HG03060 (cell line): ENCODE results near the gene PDLIM5.
"Not testable (repeated sequence)": the region's sequence is repeated elsewhere in the genome, so short reads cannot be mapped to it uniquely, and the experiment has no call there.

Source experiments
- ATAC-seq: cut with Tn5 transposase; IDR thresholded peaks from one replicate; pipeline ENCODE4 v1.9.1; 2021; ENCODE audit warnings: low read depth, moderate number of reproducible peaks; ENCODE audit not compliant: unreplicated experiment

The PDLIM5 gene

GRCh38 chr4:94488670-94489069 is 36.9 kb downstream of the PDLIM5 start:
- no peak for ATAC-seq

- no peak for ATAC-seq
These were observed 37.4 kb downstream of the PDLIM5 start for GRCh38 chr4:94489098-94489497.

GRCh38 chr4:94490437-94490836 is 38.7 kb downstream of the PDLIM5 start:
- ATAC-seq = no peak

- no peak for ATAC-seq
These were observed 39.6 kb downstream of the PDLIM5 start for GRCh38 chr4:94491322-94491721.

- no peak for ATAC-seq
These were observed 43.7 kb downstream of the PDLIM5 start for GRCh38 chr4:94495408-94495807.

GRCh38 chr4:94497690-94498089 is 45.9 kb downstream of the PDLIM5 start:
- ATAC-seq = no peak

- no peak for ATAC-seq
These were observed 46.8 kb downstream of the PDLIM5 start for GRCh38 chr4:94498502-94498901.

GRCh38 chr4:94500685-94501084 is 48.9 kb downstream of the PDLIM5 start:
- ATAC-seq = no peak

- ATAC-seq = no peak
These were observed 52.8 kb downstream of the PDLIM5 start for GRCh38 chr4:94504545-94504944.

- no peak for ATAC-seq
These were observed 55.1 kb downstream of the PDLIM5 start for GRCh38 chr4:94506822-94507221.

GRCh38 chr4:94507281-94507680 is 55.5 kb downstream of the PDLIM5 start:
- peak; percentile 20 for ATAC-seq

- ATAC-seq = peak; percentile 61
These were observed 56.0 kb downstream of the PDLIM5 start for GRCh38 chr4:94507708-94508107.

- no peak for ATAC-seq
These were observed 56.6 kb downstream of the PDLIM5 start for GRCh38 chr4:94508296-94508695.

GRCh38 chr4:94508806-94509205 is 57.1 kb downstream of the PDLIM5 start:
- ATAC-seq = no peak

GRCh38 chr4:94511591-94511990 is 59.8 kb downstream of the PDLIM5 start:
- no peak for ATAC-seq

- ATAC-seq = not testable (repeated sequence)
These were observed 61.8 kb downstream of the PDLIM5 start for GRCh38 chr4:94513532-94513931.

- ATAC-seq = no peak
These were observed 63.6 kb downstream of the PDLIM5 start for GRCh38 chr4:94515365-94515764.

- no peak for ATAC-seq
These were observed 64.3 kb downstream of the PDLIM5 start for GRCh38 chr4:94516067-94516466.

GRCh38 chr4:94516999-94517398 is 65.3 kb downstream of the PDLIM5 start:
- ATAC-seq = no peak

GRCh38 chr4:94517492-94517891 is 65.8 kb downstream of the PDLIM5 start:
- no peak for ATAC-seq

- ATAC-seq = peak; percentile 55
These were observed 67.3 kb downstream of the PDLIM5 start for GRCh38 chr4:94519019-94519418.

- ATAC-seq = no peak
These were observed 68.4 kb downstream of the PDLIM5 start for GRCh38 chr4:94519925-94520789.
